Activated CD4-positive, alpha-beta T cell treated with anti-CD3 and anti-CD28 coated beads, Interleukin-2, Interleukin-6, amounts not matched to agents 100 ng/mL and 50 ng/mL, durations not matched to agents 16 hours and 8 hours (primary cell): ENCODE measurements around the gene NPC2.
"Not testable (repeated sequence)": the region's sequence is repeated elsewhere in the genome, so short reads cannot be mapped to it uniquely, and the experiment has no call there.

ENCODE experiments used
- DNase-seq: peaks from one replicate; pipeline ENCODE4 v3.0.0-alpha.2; 2020

Gene NPC2

GRCh38 chr14:74464785-74465184, 28.3 kb downstream of the NPC2 start:
- DNase-seq = no peak

GRCh38 chr14:74463697-74464096, 29.4 kb downstream of the NPC2 start:
- DNase-seq = no peak

- no peak for DNase-seq
Measured at GRCh38 chr14:74462993-74463392, 30.1 kb downstream of the NPC2 start.

- no peak for DNase-seq
Measured at GRCh38 chr14:74459976-74460375, 33.1 kb downstream of the NPC2 start.

- DNase-seq = peak; percentile 26
Measured at GRCh38 chr14:74459289-74459946, 33.7 kb downstream of the NPC2 start.

GRCh38 chr14:74457565-74457895, 35.6 kb downstream of the NPC2 start:
- DNase-seq = no peak

GRCh38 chr14:74456684-74457564, 36.2 kb downstream of the NPC2 start:
- DNase-seq = no peak

GRCh38 chr14:74454397-74454796, 38.7 kb downstream of the NPC2 start:
- not testable (repeated sequence) for DNase-seq

GRCh38 chr14:74444866-74445265, 48.2 kb downstream of the NPC2 start:
- no peak for DNase-seq

- no peak for DNase-seq
Measured at GRCh38 chr14:74442757-74443156, 50.3 kb downstream of the NPC2 start.

- DNase-seq = no peak
Measured at GRCh38 chr14:74441113-74441512, 52.0 kb downstream of the NPC2 start.

GRCh38 chr14:74438351-74438915, 54.7 kb downstream of the NPC2 start:
- DNase-seq = no peak

- DNase-seq = no peak
Measured at GRCh38 chr14:74437496-74438053, 55.5 kb downstream of the NPC2 start.

GRCh38 chr14:74434294-74434693, 58.8 kb downstream of the NPC2 start:
- DNase-seq = no peak

- no peak for DNase-seq
Measured at GRCh38 chr14:74429991-74430390, 63.1 kb downstream of the NPC2 start.
